B cell (primary cell): ENCODE measurements around the gene GPR148. TPM values are rescaled to one million over a fixed set of nuclear protein-coding genes. Genes with fewer than 3 reads are reported as not detected.
A peak's percentile ranks its signal among the peaks of the same experiment; 100 is the strongest.

Source experiments
- ATAC-seq: fragments of 200-7000 bp; cut with Tn5 transposase; one replicate; pipeline ENCODE4 v1.10.0; 2021; ENCODE audit warnings: low read depth, mild to moderate bottlenecking, moderate number of reproducible peaks, moderate library complexity
- CTCF ChIA-PET: fragments of 350-600 bp; sonication (Branson Sonifier 250); formaldehyde crosslinking; loops from one replicate; lab custom pipeline; 2021; ENCODE audit warnings: antibody characterized with exemption, inconsistent platforms; lab: Charles Lee
- POLR2A ChIA-PET: fragments of 350-600 bp; sonication (Branson Sonifier 250); formaldehyde crosslinking; loops from one replicate; lab custom pipeline; 2021; ENCODE audit warnings: antibody characterized with exemption; lab: Charles Lee
- DNase-seq: peaks from one replicate; pipeline ENCODE4 v3.0.0; 2013
- H2AFZ ChIP-seq: 2 replicates; pipeline ENCODE4 v1.6.1; 2012; ENCODE audit warnings: mild to moderate bottlenecking, low read depth, low read length; ENCODE audit not compliant: insufficient read depth, poor library complexity, severe bottlenecking
- H3K27ac ChIP-seq, 2 donors: 1 replicate in 1 of 2; 2 replicates in 1 of 2; pipeline ENCODE4 v1.5.1; 2012 to 2013; ENCODE audit warnings: low read length in 2 of 2, mild to moderate bottlenecking in 2 of 2, moderate library complexity in 1 of 2
- H3K27me3 ChIP-seq, 4 experiments: fragments of 200-600 bp in 1 of 4; sonication (generic) in 1 of 4; replicated peaks in 1 of 4; 1 replicate in 2 of 4; 2 replicates in 2 of 4; pipeline versions ENCODE4 v1.6.1 to v1.7.0; 2013 to 2016; ENCODE audit warnings: low read length in 3 of 4, mild to moderate bottlenecking in 2 of 4, mixed read lengths in 1 of 4, moderate library complexity in 1 of 4; ENCODE audit not compliant: insufficient read depth in 4 of 4, control insufficient read depth in 3 of 4; ENCODE audit errors: control extremely low read depth in 1 of 4
- H3K36me3 ChIP-seq, 2 experiments: replicated peaks in 1 of 2; 1 replicate in 1 of 2; 2 replicates in 1 of 2; pipeline versions ENCODE4 v1.6.1 to v1.7.1; 2013; ENCODE audit warnings: low read length in 1 of 2; ENCODE audit not compliant: insufficient read depth in 2 of 2, control insufficient read depth in 1 of 2; ENCODE audit errors: control extremely low read depth in 1 of 2, extremely low read depth in 1 of 2
- H3K4me1 ChIP-seq, 2 donors: fragments of 200-600 bp in 1 of 2; sonication (generic) in 1 of 2; 1 replicate in 1 of 2; 2 replicates in 1 of 2; pipeline versions ENCODE4 v1.5.1 to v1.6.1; 2013 to 2017; ENCODE audit warnings: low read length in 2 of 2; ENCODE audit not compliant: control insufficient read depth in 2 of 2, insufficient read depth in 2 of 2
- H3K4me2 ChIP-seq: replicated peaks from 2 replicates; pipeline ENCODE3; 2012; ENCODE audit warnings: mild to moderate bottlenecking, low read depth, low read length; ENCODE audit not compliant: poor library complexity, severe bottlenecking
- H3K4me3 ChIP-seq, 5 experiments: fragments of 200-600 bp in 1 of 5; sonication (generic) in 1 of 5; 1 replicate in 3 of 5; 2 replicates in 2 of 5; pipeline versions ENCODE4 v1.5.1 to v1.7.0; 2011 to 2016; ENCODE audit warnings: low read length in 4 of 5, mild to moderate bottlenecking in 4 of 5, low read depth in 2 of 5, control low read depth in 1 of 5, moderate library complexity in 1 of 5; ENCODE audit not compliant: insufficient read depth in 1 of 5; ENCODE audit errors: control extremely low read depth in 1 of 5, extremely low read depth in 1 of 5
- H3K79me2 ChIP-seq: fragments of 200-600 bp; sonication (generic); one replicate; pipeline ENCODE4 v1.6.0; 2016; ENCODE audit warnings: low read length; ENCODE audit not compliant: control insufficient read depth, insufficient read depth
- H3K9ac ChIP-seq: fragments of 200-600 bp; sonication (generic); 2 replicates; pipeline ENCODE4 v1.6.1; 2017; ENCODE audit warnings: mild to moderate bottlenecking, low read length, moderate library complexity
- H3K9me3 ChIP-seq, 3 donors: one replicate each; pipeline versions ENCODE4 v1.6.1 to v1.7.1; 2013; ENCODE audit warnings: low read length in 2 of 3; ENCODE audit not compliant: control insufficient read depth in 2 of 3, insufficient read depth in 1 of 3; ENCODE audit errors: control extremely low read depth in 1 of 3
- H4K20me1 ChIP-seq: 2 replicates; pipeline ENCODE4 v1.6.0; 2012; ENCODE audit warnings: mild to moderate bottlenecking, low read length; ENCODE audit not compliant: insufficient read depth, control insufficient read depth, poor library complexity, severe bottlenecking
- H3K27ac Mint-ChIP-seq: one replicate; pipeline ENCODE4 v1.8.0; 2021; ENCODE audit warnings: mixed read lengths
- H3K27me3 Mint-ChIP-seq: one replicate; pipeline ENCODE4 v1.8.0; 2021; ENCODE audit warnings: mixed read lengths
- H3K4me1 Mint-ChIP-seq: one replicate; pipeline ENCODE4 v1.8.0; 2021; ENCODE audit warnings: mixed read lengths
- H3K4me3 Mint-ChIP-seq: one replicate; pipeline ENCODE4 v1.8.0; 2021; ENCODE audit warnings: mixed read lengths
- H3K9me3 Mint-ChIP-seq: one replicate; pipeline ENCODE4 v1.8.0; 2022; ENCODE audit warnings: mixed read lengths; ENCODE audit not compliant: insufficient read depth
- CTCF ChIP-seq: fragments of 200-600 bp; IDR thresholded peaks from one replicate; pipeline ENCODE4 v1.8.0; 2022; ENCODE audit warnings: antibody characterized with exemption, mild to moderate bottlenecking
- EZH2 ChIP-seq: IDR thresholded peaks from 2 replicates; pipeline ENCODE4 v1.6.1; 2012; ENCODE audit warnings: borderline replicate concordance, low read depth, mild to moderate bottlenecking, moderate library complexity, low read length; ENCODE audit not compliant: insufficient read depth, poor library complexity, severe bottlenecking
- WGBS: methylation state at CpG from one replicate; pipeline ENCODE4 v1.1.5; 2013; ENCODE audit warnings: missing lambda C conversion rate; ENCODE audit not compliant: insufficient coverage; 5-methylcytosine and 5-hydroxymethylcytosine counted together
- intact Hi-C: fragments of 100-400 bp; cut with micrococcal nuclease; formaldehyde crosslinking; loops from one replicate; pipeline ENCODE4 v1.10.0; 2022
- polyA plus RNA-seq: library from polyadenylated mRNA; depleted of rRNA; stranded (reverse); fragments of >200 nt; gene quantifications from 2 replicates; pipeline ENCODE4 v1.2.3, GENCODE V29; 2012
- total RNA-seq, 2 donors: library from RNA; stranded (reverse); fragments of 120-200 nt in 1 of 2; gene quantifications; 1 replicate in 1 of 2; 2 replicates in 1 of 2; pipeline versions ENCODE4 v1.2.3 to v1.2.4, GENCODE V29; 2013 to 2022

Gene GPR148
- total and polyA plus RNA-seq, 2 donors (not counting 1 experiment from before 2014, with no cell fraction given), result not detected

- no peaks in the 10 kb centered on the region for H3K36me3 ChIP-seq
- 5% methylated on average over 77 of the region's 80 CpGs for WGBS
- no peak for ATAC-seq
Observed at GRCh38 chr2:130756053-130756873, 27.4 kb downstream of the GPR148 start.

More at GRCh38 chr2:130756053-130756873, 27.4 kb downstream of the GPR148 start:
- no peak overlapping the region for H3K4me3 ChIP-seq
- H3K9ac ChIP-seq, result no peak overlapping the region
- H3K27me3 ChIP-seq, result peaks cover 0 to 24% (median 9%) of the 10 kb centered on the region in 4 experiments
- no peak for DNase-seq
- no peaks in the 10 kb centered on the region for H3K9me3 ChIP-seq
- intact Hi-C loops, result no loop called here
- TF ChIP-seq EZH2 (no peak), CTCF (no peak)
- no peaks in the 10 kb centered on the region for H4K20me1 ChIP-seq
- H3K4me1 ChIP-seq, result peaks cover 0 to 3% of the 10 kb centered on the region in 2 donors
- no peak overlapping the region for H2AFZ ChIP-seq
- H3K4me2 ChIP-seq, result peak overlapping the region; percentile 60
- CTCF ChIA-PET, result no interaction called here
- peaks cover 48% of the 10 kb centered on the region for H3K27me3 Mint-ChIP-seq
- POLR2A ChIA-PET, result no interaction called here
- H3K4me1 Mint-ChIP-seq, result peaks cover 8% of the 10 kb centered on the region
- no peaks in the 10 kb centered on the region for H3K79me2 ChIP-seq
- H3K4me3 Mint-ChIP-seq, result peak overlapping the region; percentile 63
- no peak overlapping the region for H3K27ac Mint-ChIP-seq
- H3K27ac ChIP-seq, result no peak overlapping the region
- H3K9me3 Mint-ChIP-seq, result no peaks in the 10 kb centered on the region
